Measurements from ENCODE around the gene ABCB11.
"Not testable (repeated sequence)": the region's sequence is repeated elsewhere in the genome, so short reads cannot be mapped to it uniquely, and the experiment has no call there.

The ABCB11 gene

GRCh38 chr2:169041594-169041993, 10.5 kb upstream of the ABCB11 start:
- no peak for DNase-seq

GRCh38 chr2:169039702-169040101, 8.6 kb upstream of the ABCB11 start:
- no peak for DNase-seq

DNA sequence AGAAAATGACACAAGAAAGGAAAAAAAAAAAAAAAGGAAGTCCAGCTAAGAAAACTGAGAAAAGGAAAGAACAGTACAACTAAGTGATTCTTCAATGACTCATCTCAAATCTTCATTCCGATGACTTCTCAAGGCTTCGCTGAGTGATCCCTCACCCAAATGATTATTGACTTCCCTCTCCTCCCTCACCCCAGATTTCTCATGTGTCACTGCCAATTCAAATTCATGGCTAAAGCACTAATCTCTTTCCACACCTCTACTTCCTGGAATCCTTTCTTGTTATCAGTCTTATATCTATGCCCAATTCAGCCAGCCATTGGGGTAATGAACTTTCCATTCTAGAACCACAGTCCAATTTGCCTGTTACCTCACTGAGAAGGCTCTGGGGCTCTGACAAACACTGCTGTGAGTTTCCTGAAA, 7.2 kb upstream of the ABCB11 start:
- no peak for DNase-seq

DNA sequence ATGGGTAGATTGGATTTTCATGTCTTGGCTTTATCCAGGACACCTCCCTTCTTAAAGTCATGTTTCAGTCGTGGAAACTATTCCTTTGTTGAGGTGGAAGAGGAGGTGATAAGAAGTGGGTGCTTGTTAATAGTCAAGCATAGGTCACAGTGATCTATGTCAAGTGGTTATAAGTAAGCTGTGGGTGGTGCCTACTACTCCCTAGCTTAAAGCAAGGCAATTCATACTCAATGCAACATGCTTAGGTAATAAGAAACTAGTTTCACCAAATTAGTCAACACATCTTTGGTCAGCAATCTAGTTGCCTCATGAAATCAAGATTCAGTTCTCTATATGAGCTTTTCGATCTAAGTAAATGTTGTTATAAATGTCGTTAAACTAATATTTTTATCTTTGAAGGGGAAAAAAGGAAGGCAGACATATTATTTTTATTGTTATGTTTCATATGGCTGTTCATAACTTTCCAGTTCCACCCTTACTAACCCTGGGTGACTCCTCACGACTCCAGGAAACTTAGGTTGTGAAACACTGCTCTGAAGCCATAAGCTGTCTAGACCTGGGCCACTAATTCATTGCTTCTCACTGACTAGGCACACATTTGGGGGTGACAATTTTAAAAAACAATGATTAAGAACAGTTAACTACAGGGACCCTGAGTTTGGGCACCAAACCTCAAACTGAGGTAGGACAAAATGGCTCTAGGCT, 5.8 kb upstream of the ABCB11 start:
- DNase-seq, result no peak

GRCh38 chr2:169035887-169036286, 4.8 kb upstream of the ABCB11 start:
- no peak for DNase-seq

DNA sequence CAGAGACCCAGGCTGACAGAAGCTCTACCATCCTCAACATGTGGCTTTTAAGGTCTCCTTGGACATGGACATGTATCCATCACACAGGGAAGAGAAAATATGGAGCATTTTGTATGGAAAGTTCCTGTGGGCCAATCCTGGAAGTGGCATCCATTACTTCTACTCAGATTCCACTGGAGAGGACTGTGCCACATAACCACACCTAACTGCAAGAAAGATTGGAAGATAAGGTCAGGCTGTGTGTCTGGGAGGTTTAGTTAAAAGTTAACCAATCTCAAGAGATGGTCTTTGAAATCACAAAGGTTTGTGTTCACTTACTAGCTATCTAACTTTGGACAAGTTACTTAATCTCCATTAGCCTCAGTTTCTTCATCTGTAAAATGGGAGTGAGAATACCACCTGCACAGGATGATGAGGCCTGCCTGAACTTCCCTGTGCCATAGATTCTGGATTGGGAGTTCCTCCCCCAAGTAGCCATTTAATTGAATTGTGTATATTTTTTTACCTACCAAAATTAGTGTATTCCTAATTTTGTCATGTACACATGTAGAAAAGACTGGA, 3.9 kb upstream of the ABCB11 start:
- no peak for DNase-seq

GRCh38 chr2:169034256-169034655, 3.1 kb upstream of the ABCB11 start:
- DNase-seq, result no peak

DNA sequence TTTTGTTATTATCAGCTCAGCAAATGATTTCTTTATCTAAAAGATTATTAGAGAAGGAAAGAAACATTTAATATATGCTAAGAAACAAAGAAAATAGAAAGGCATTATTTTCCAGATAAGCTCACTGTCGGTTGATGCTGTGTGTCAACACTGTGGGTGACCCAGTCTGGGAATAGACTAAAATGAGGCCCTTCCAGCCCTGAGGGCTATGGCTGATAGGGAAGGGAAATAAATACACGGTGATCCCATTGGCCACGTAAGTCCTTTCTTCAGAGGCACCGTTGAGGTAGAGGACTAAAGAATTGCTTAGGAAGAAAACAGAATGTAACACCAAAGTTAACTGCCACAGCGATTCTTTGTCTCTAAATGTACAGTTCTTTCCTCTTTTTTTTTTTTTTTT, 1.8 kb downstream of the ABCB11 start:
- no peak for DNase-seq

DNA sequence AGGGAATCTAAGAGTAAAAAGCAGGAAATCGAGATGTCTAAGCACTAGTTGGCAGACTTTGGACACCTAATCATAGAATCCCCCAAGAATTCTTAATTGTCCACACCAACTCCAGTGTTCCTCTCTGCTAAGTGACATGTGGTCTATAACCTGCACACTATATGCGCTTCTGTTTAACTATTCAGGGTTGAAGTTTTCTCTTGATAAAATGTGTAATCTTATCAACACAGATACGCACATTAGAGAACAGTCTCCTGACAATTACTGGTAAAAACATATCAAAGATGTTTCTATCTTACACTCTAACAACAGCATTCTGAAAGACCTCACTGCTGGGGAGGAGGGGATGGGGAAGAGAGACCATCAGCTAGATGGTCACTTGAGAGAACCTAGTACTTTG, 3.9 kb downstream of the ABCB11 start:
- DNase-seq, result no peak

DNA sequence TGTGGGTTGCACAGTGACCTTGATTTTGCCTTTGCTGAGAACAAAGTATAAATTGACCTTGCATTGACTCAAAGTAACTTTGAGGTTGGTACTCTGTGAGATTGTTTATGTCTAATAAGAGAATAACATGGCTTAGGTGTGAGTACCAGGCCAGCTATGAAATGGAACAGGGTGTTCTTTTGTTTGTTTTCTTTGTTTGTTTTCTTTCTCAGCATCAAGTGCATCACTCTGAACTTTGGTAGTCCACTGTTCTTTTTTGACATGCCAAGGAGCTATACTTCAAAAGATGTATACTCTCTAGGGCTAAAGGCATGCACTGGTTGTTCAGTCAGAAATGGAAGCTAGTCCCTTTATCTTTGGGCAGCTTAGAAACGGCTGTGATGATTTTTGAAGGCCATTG, 5.1 kb downstream of the ABCB11 start:
- DNase-seq, result no peak

DNA sequence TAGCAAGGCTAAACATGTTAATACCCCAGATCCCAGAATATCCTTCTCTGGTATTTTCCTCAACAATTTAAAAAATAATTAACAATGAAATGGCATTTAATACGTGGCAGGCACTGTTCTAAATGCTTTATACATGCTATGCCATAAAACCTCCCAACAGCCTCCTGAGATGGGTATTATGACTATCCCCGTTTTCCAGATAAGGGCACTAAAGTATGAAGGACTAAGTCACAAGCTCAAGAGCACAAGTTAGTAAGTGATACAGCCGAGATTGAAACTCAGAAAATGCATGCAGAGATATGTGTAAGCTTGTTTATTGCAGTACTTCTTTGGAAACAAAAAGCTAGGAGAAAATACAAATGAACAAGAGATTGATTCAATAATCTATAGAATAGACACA, 8.0 kb downstream of the ABCB11 start:
- DNase-seq, result no peak

DNA sequence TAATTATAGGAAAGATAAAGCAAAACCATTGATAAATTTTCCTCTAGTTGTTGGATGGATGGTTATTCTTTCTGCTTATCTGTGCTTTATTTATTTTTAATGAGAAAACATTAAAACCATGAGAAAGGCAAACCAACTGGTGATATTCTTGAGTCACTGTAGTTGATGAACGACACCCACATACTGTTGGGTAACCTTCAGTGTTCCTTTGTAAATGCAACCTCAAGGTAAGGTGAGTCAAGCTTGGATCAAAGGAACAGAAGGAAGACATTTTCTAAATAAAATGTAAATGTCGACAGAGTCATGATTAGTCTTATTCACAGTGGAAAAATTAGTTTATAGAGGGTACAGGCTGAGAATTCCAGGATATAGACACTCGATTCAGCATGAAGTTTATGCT, 12.7 kb downstream of the ABCB11 start:
- no peak for DNase-seq

DNA sequence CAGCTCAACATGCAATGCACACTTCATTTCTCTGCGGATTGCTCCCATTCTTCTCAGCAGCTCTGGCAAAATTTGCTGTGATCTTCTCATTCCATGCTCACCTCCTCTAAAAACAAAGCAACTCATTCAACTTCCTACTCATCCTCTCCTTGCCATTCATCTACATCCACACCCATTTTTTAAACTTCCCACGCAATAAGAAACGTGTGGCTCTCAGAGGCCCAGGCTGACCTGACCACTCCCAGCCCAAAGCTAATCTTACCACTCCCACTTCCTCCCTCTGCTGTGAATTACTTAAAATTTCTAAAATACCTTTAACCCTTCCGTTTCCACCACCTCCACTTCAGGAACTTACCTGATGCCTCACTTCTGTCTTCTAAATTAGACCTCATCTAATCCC, 15.2 kb downstream of the ABCB11 start:
- DNase-seq, result no peak

DNA sequence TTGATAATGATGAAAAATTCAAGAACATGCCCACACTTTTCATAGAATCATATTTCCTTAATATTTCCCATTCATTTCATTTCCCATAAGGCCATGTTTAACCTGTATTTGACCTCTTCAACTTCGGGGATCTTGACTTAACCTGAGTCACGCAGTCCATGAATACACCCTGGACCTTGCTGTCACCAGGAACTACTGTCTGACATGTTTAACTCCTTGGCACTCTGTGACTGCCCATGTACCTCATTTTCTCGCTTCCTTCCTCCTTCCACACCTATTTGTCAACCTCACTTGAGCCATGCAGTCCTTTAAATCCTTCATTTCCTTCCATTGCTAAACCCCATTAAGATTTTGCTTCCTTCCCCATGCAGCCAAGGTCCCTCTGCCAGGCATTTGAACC, 16.3 kb downstream of the ABCB11 start:
- no peak for DNase-seq

GRCh38 chr2:169013628-169014026, 17.5 kb downstream of the ABCB11 start:
- DNase-seq, result no peak

DNA sequence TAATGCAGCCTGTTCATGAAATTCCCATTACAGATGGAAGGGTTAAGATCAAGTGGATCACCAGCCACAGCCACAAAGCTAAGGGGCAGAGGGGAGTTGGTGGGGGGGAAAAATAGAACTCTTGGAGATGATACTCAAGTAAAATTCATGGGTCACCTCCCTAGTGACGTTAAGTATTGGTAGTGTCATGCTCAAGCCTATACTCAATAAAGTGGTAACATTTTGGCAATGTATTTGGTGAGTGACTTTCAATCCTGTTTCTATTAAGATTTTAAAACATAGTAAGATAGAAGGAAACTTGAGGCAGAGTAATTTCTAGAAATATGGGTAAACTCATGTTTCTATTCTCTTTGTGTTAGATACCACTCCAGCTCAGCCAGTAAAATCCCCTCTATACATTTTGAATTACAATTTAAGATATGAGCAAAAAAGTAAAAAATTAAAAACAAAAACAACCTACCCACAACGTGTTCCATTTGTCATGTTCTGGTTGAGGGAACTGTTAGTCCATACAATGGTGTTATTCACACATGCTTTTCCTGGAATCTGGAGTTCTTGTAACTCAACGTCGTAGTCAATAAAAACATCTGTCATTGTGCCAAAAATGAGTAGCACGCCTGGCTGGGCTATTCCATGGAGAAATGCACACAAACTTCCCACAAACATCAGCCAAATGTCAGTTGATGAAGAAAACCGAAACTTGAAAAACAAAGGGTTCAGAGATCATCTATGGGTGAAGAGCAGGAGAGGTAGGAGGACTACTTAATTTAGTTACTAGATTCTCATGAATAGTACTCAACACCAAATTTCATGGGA, 18.1 kb downstream of the ABCB11 start:
- DNase-seq, result no peak

DNA sequence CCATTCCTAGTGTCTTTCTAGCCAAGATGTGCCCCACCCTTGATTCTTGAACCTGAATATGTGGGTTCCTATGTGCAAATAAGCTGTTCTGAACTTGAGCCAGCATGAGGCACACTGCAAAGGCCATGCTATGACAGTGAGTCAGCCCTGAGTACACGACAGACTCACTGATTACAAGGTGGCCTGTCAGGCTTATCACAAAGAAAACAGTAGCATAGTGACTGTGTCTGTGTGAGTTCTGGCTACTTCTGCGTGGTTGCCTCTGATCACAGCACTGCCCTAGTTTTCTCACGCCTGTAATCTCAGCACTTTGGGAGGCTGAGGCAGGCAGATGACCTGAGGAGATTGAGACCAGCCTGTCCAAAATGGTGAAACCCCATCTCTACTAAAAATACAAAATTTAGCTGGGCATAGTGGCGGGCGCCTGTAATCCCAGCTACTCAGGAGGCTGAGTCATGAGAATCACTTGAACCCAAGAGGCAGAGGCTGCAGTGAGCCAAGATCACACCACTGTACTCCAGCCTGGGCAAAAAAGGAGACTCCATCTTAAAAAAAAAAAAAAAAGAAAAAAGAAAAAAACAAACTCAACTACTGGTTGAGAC, 18.8 kb downstream of the ABCB11 start:
- DNase-seq, result not testable (repeated sequence)

GRCh38 chr2:169011698-169012097, 19.4 kb downstream of the ABCB11 start:
- DNase-seq, result no peak

DNA sequence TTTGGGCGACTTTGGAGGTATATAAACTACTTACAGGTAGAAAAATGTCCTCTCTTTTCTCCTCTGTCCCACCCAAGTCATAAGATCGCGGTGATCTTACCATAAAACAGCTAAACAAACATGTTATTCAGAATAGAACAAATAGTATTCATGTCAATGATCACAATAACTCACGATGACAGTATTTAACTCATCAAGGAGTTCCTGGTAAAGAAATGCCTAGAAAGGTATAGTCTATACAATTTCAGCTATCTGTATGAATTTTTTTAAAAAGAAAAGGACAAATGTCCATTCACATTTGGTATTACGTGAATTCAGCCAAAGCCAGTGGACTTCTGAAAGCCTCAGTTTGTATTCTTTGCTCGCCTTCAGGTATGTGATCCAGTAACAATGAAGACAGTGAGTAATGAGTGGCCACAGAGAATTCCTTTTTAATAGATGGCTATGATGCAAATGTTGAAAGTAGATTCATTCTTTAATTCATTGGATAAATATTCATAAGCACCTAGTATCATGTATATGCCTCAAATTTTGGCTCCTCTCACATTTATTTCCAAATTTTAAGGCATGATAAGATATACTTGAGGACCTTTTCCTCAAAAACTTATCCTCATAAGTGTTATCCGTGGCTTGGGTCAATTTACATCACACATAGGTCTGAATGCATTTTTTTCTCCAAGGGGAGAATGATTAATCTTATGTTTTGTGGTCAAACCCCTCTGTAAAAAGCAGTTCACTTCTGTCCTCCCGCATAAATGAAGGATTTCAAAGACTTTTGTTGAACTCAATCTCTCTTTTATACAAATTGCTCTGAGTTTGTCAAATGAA, 20.3 kb downstream of the ABCB11 start:
- DNase-seq, result no peak

GRCh38 chr2:169009865-169010579, 21.1 kb downstream of the ABCB11 start:
- no peak for DNase-seq

- no peak for DNase-seq
Measured at GRCh38 chr2:169007941-169008340, 23.2 kb downstream of the ABCB11 start.

GRCh38 chr2:169007356-169007755, 23.8 kb downstream of the ABCB11 start:
- DNase-seq, result no peak
